ENCODE measurements around the gene MSH6. TPM values are rescaled to one million over a fixed set of nuclear protein-coding genes. Genes with fewer than 3 reads are reported as not detected.

Gene MSH6
- total RNA-seq, 1 experiment from 2014 or later = 98.0 TPM

- no TSS peak for BruUV-seq (replicated peaks)
- Histone ChIP-seq H3K36me3 (ENCODE audit: control insufficient read depth, insufficient read depth, low read length) (no peaks in the 10 kb centered on the region; the same call in 1 of the 2 replicates), H3K4me3 (ENCODE audit: low read depth in 2 of 2, low read length in 2 of 2) (no peak overlapping the region), H3K9me3 (ENCODE audit: control insufficient read depth, insufficient read depth, low read depth, low read length) (no peaks in the 10 kb centered on the region), H3K27ac (ENCODE audit: low read length) (no peak overlapping the region), H3K4me1 (ENCODE audit: control insufficient read depth, insufficient read depth, low read length) (no peaks in the 10 kb centered on the region), H3K27me3 (ENCODE audit: control insufficient read depth, insufficient read depth, low read length) (no peaks in the 10 kb centered on the region)
- TF ChIP-seq SIN3A (IDR thresholded peaks at IDR 0.05; ENCODE audit: borderline replicate concordance, insufficient read depth, low read depth, low read length) (no peak), REST (IDR thresholded peaks at IDR 0.05; ENCODE audit: insufficient read depth in 1 of 2, low read depth in 2 of 2, low read length in 1 of 2) (no peak), POLR2AphosphoS5 (IDR thresholded peaks at IDR 0.05; ENCODE audit: low read depth, low read length) (no peak), TCF7L2 (IDR thresholded peaks at IDR 0.05; ENCODE audit: low read depth, low read length) (no peak)
- TF ChIP-seq, protein P1, sequence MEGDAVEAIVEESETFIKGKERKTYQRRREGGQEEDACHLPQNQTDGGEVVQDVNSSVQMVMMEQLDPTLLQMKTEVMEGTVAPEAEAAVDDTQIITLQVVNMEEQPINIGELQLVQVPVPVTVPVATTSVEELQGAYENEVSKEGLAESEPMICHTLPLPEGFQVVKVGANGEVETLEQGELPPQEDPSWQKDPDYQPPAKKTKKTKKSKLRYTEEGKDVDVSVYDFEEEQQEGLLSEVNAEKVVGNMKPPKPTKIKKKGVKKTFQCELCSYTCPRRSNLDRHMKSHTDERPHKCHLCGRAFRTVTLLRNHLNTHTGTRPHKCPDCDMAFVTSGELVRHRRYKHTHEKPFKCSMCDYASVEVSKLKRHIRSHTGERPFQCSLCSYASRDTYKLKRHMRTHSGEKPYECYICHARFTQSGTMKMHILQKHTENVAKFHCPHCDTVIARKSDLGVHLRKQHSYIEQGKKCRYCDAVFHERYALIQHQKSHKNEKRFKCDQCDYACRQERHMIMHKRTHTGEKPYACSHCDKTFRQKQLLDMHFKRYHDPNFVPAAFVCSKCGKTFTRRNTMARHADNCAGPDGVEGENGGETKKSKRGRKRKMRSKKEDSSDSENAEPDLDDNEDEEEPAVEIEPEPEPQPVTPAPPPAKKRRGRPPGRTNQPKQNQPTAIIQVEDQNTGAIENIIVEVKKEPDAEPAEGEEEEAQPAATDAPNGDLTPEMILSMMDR (IDR thresholded peaks at IDR 0.05) = no peak
- DNase-seq (ENCODE audit: low read depth, low spot score) (no peak), ATAC-seq (no peak)
- ChIA-PET CTCF (interaction anchor here (0.7 kb wide), 1 partner anchor 172 kb away, joined by 4 read pairs; no protein-coding TSS in a partner anchor), POLR2A (no interaction called here)
- intact Hi-C loops (cut with micrococcal nuclease; ENCODE audit: unreplicated experiment) = no loop called here
- in situ Hi-C loops (cut with HindIII; ENCODE audit: low pct_unique_long_range_greater_than_20kb, low sequenced_read_pairs) = no loop called here
Observed at GRCh38 chr2:47843407-47843806, 60.5 kb downstream of the MSH6 start.

GRCh38 chr2:47844162-47844561, 61.2 kb downstream of the MSH6 start:
- intact Hi-C loops (cut with micrococcal nuclease; ENCODE audit: unreplicated experiment) = no loop called here
- Histone ChIP-seq H3K9me3 (ENCODE audit: control insufficient read depth, insufficient read depth, low read depth, low read length) (no peaks in the 10 kb centered on the region), H3K27me3 (ENCODE audit: control insufficient read depth, insufficient read depth, low read length) (no peaks in the 10 kb centered on the region), H3K4me3 (ENCODE audit: low read depth in 2 of 2, low read length in 2 of 2) (no peak overlapping the region), H3K36me3 (ENCODE audit: control insufficient read depth, insufficient read depth, low read length) (no peaks in the 10 kb centered on the region), H3K4me1 (ENCODE audit: control insufficient read depth, insufficient read depth, low read length) (no peaks in the 10 kb centered on the region), H3K27ac (ENCODE audit: low read length) (no peak overlapping the region)
- BruUV-seq (replicated peaks) = no TSS peak
- CTCF ChIA-PET = no interaction called here
- ATAC-seq (no peak), DNase-seq (ENCODE audit: low read depth, low spot score) (no peak)
- POLR2A ChIA-PET = no interaction called here
- in situ Hi-C loops (cut with HindIII; ENCODE audit: low pct_unique_long_range_greater_than_20kb, low sequenced_read_pairs) = no loop called here
- TF ChIP-seq POLR2AphosphoS5 (IDR thresholded peaks at IDR 0.05; ENCODE audit: low read depth, low read length) = no peak
- TF ChIP-seq REST (IDR thresholded peaks at IDR 0.05; ENCODE audit: insufficient read depth in 1 of 2, low read depth in 2 of 2, low read length in 1 of 2) = no peak
- no peak for TF ChIP-seq SIN3A (IDR thresholded peaks at IDR 0.05; ENCODE audit: borderline replicate concordance, insufficient read depth, low read depth, low read length)
- no peak for TF ChIP-seq TCF7L2 (IDR thresholded peaks at IDR 0.05; ENCODE audit: low read depth, low read length)
- TF ChIP-seq, protein P1 (IDR thresholded peaks at IDR 0.05) = no peak
